Neural progenitor cell (in vitro differentiated cells): Measurements from ENCODE around the gene CKAP2L.

ENCODE experiments used
- EZH2phosphoT487 ChIP-seq: fragments of 200-600 bp; sonication (generic); IDR thresholded peaks from 2 replicates; pipeline ENCODE4 v1.6.1; 2017; ENCODE audit warnings: antibody characterized with exemption
- TF ChIP-seq, protein P1 (sequence below): fragments of 200-600 bp; sonication (generic); IDR thresholded peaks from 2 replicates; pipeline ENCODE4 v1.5.1; 2017; ENCODE audit warnings: antibody characterized with exemption, mild to moderate bottlenecking

DNA sequence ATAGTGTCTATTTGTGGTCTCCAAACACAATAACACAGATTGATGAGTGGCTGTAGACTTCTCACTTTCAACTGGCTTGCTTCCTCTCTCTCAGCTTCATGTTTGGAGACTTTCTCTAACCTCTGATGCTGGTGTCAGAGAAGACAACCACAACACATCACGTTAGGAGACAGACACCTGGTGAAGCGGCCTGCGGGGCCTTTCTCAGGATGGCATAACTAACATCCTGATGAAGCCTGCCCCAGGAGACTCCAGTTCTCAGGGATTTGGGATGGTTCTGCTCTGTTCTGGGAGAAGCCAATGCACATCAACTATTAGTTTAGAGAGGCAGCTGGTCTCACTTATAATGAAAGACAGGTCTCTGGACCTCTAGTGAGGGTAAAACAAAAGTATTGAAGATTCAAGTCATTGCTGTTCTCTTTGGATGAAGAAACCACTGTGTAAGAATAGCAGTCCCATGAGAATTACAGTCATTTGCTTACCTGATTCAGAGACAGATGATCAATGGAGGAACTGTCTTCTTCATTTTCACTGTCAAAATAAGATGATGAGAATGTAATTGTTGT is 17.9 kb upstream of the CKAP2L start:
- TF ChIP-seq, protein P1, sequence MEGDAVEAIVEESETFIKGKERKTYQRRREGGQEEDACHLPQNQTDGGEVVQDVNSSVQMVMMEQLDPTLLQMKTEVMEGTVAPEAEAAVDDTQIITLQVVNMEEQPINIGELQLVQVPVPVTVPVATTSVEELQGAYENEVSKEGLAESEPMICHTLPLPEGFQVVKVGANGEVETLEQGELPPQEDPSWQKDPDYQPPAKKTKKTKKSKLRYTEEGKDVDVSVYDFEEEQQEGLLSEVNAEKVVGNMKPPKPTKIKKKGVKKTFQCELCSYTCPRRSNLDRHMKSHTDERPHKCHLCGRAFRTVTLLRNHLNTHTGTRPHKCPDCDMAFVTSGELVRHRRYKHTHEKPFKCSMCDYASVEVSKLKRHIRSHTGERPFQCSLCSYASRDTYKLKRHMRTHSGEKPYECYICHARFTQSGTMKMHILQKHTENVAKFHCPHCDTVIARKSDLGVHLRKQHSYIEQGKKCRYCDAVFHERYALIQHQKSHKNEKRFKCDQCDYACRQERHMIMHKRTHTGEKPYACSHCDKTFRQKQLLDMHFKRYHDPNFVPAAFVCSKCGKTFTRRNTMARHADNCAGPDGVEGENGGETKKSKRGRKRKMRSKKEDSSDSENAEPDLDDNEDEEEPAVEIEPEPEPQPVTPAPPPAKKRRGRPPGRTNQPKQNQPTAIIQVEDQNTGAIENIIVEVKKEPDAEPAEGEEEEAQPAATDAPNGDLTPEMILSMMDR: no peak
- TF ChIP-seq EZH2phosphoT487: no peak
